HAP-1 (cell line): Measurements from ENCODE around the gene ADD3.
"Not testable (repeated sequence)": the region's sequence is repeated elsewhere in the genome, so short reads cannot be mapped to it uniquely, and the experiment has no call there.

ENCODE experiments used
- DNase-seq, 2 experiments: peaks; one replicate each; pipeline ENCODE4 v3.0.0-alpha.2; 2016 to 2020; ENCODE audit warnings: low spot score in 2 of 2
- H3K27me3 ChIP-seq: fragments of 250-450 bp; sonication (Bioruptor Pico); 2 replicates; pipeline ENCODE4 v1.5.1; 2020; ENCODE audit warnings: low read depth, mild to moderate bottlenecking, moderate library complexity
- H3K36me3 ChIP-seq: fragments of 250-450 bp; sonication (Bioruptor Pico); replicated peaks from 2 replicates; pipeline ENCODE4 v1.5.1; 2020; ENCODE audit warnings: mild to moderate bottlenecking
- H3K4me1 ChIP-seq: fragments of 250-450 bp; sonication (Bioruptor Pico); 2 replicates; pipeline ENCODE4 v1.5.1; 2020; ENCODE audit warnings: mild to moderate bottlenecking
- H3K4me3 ChIP-seq: fragments of 250-450 bp; sonication (Bioruptor Pico); 2 replicates; pipeline ENCODE4 v1.5.1; 2020; ENCODE audit warnings: mild to moderate bottlenecking, moderate library complexity
- H3K9me3 ChIP-seq: fragments of 250-450 bp; sonication (Bioruptor Pico); 2 replicates; pipeline ENCODE4 v1.5.1; 2020; ENCODE audit warnings: mild to moderate bottlenecking, moderate library complexity
- in situ Hi-C: fragments of 300-500 bp; cut with MboI; formaldehyde crosslinking; loops from 3 replicates; pipeline ENCODE4 v1.14.3; 2020; ENCODE audit warnings: low sequenced_read_pairs, inconsistent platforms, mixed read lengths

The ADD3 gene

GRCh38 chr10:110113670-110114337 lies 106.0 kb downstream of the ADD3 start:
- Histone ChIP-seq H3K9me3 (no peaks in the 10 kb centered on the region), H3K27me3 (no peaks in the 10 kb centered on the region), H3K4me3 (no peak overlapping the region), H3K36me3 (peaks cover 23% of the 10 kb centered on the region), H3K4me1 (no peaks in the 10 kb centered on the region)
- DNase-seq: no peak
- in situ Hi-C loops: no loop called here

GRCh38 chr10:110114668-110115067 lies 106.9 kb downstream of the ADD3 start:
- H3K9me3 ChIP-seq, in situ Hi-C loops, H3K27me3 ChIP-seq, DNase-seq, H3K4me3 ChIP-seq, H3K4me1 ChIP-seq: not testable (repeated sequence)
- peaks cover 32% of the 10 kb centered on the region for H3K36me3 ChIP-seq

GRCh38 chr10:110115784-110116520 lies 108.2 kb downstream of the ADD3 start:
- in situ Hi-C loops: no loop called here
- H3K27me3 ChIP-seq: no peaks in the 10 kb centered on the region
- no peak overlapping the region for H3K4me3 ChIP-seq
- peaks cover 39% of the 10 kb centered on the region for H3K36me3 ChIP-seq
- no peaks in the 10 kb centered on the region for H3K4me1 ChIP-seq
- no peaks in the 10 kb centered on the region for H3K9me3 ChIP-seq
- no peak for DNase-seq

GRCh38 chr10:110118891-110119621 lies 111.3 kb downstream of the ADD3 start:
- Histone ChIP-seq H3K27me3 (no peaks in the 10 kb centered on the region), H3K4me3 (no peak overlapping the region), H3K4me1 (no peaks in the 10 kb centered on the region), H3K36me3 (peaks cover 40% of the 10 kb centered on the region), H3K9me3 (no peaks in the 10 kb centered on the region)
- in situ Hi-C loops: no loop called here
- no peak for DNase-seq

- in situ Hi-C loops: no loop called here
- no peaks in the 10 kb centered on the region for H3K4me1 ChIP-seq
- H3K4me3 ChIP-seq: no peak overlapping the region
- DNase-seq: no peak
- H3K27me3 ChIP-seq: no peaks in the 10 kb centered on the region
- H3K9me3 ChIP-seq: no peaks in the 10 kb centered on the region
- H3K36me3 ChIP-seq: peaks cover 41% of the 10 kb centered on the region
These were observed 115.8 kb downstream of the ADD3 start for GRCh38 chr10:110123594-110123993.

- in situ Hi-C loops: loop anchor here (25.0 kb wide), 1 partner anchor 433 kb away; the partner anchor contains the start of gene SMC3
- Histone ChIP-seq H3K36me3 (peaks cover 37% of the 10 kb centered on the region), H3K9me3 (no peaks in the 10 kb centered on the region), H3K27me3 (no peaks in the 10 kb centered on the region), H3K4me3 (no peak overlapping the region), H3K4me1 (no peaks in the 10 kb centered on the region)
- DNase-seq: no peak
These were observed 121.7 kb downstream of the ADD3 start for GRCh38 chr10:110129490-110129889.

GRCh38 chr10:110134917-110135316 lies 127.1 kb downstream of the ADD3 start:
- DNase-seq: no peak
- H3K4me3 ChIP-seq: no peak overlapping the region
- no peaks in the 10 kb centered on the region for H3K4me1 ChIP-seq
- peaks cover 24% of the 10 kb centered on the region for H3K36me3 ChIP-seq
- in situ Hi-C loops: loop anchor here (5.0 to 25.0 kb wide), 2 partner anchors 147 to 427 kb away; partner anchors contain the start of gene SMC3
- H3K9me3 ChIP-seq: no peaks in the 10 kb centered on the region
- H3K27me3 ChIP-seq: no peaks in the 10 kb centered on the region

GRCh38 chr10:110135836-110136235 lies 128.1 kb downstream of the ADD3 start:
- in situ Hi-C loops: loop anchor here (5.0 to 25.0 kb wide), 2 partner anchors 146 to 426 kb away; partner anchors contain the start of gene SMC3
- not testable (repeated sequence) for H3K27me3 ChIP-seq, DNase-seq, H3K4me3 ChIP-seq, H3K4me1 ChIP-seq, H3K9me3 ChIP-seq
- peaks cover 18% of the 10 kb centered on the region for H3K36me3 ChIP-seq

- H3K9me3 ChIP-seq: no peaks in the 10 kb centered on the region
- no peaks in the 10 kb centered on the region for H3K4me1 ChIP-seq
- H3K4me3 ChIP-seq: no peak overlapping the region
- peaks cover 6% of the 10 kb centered on the region for H3K36me3 ChIP-seq
- in situ Hi-C loops: loop anchor here (5.0 to 25.0 kb wide), 2 partner anchors 145 to 425 kb away; partner anchors contain the start of gene SMC3
- H3K27me3 ChIP-seq: no peaks in the 10 kb centered on the region
- DNase-seq: peak in 1 of 2 experiments; percentile 77
These were observed 129.4 kb downstream of the ADD3 start for GRCh38 chr10:110137142-110137545.

GRCh38 chr10:110138197-110138812 lies 130.5 kb downstream of the ADD3 start:
- Histone ChIP-seq H3K4me1 (no peaks in the 10 kb centered on the region), H3K36me3 (no peaks in the 10 kb centered on the region; the same call in 1 of the 2 replicates), H3K27me3 (no peaks in the 10 kb centered on the region), H3K9me3 (no peaks in the 10 kb centered on the region), H3K4me3 (no peak overlapping the region)
- peak in 1 of 2 experiments; percentile 72 for DNase-seq
- in situ Hi-C loops: loop anchor here (5.0 to 25.0 kb wide), 2 partner anchors 144 to 424 kb away; partner anchors contain the start of gene SMC3

- Histone ChIP-seq H3K4me3 (no peak overlapping the region), H3K27me3 (no peaks in the 10 kb centered on the region; the same call in 1 of the 2 replicates), H3K9me3 (no peaks in the 10 kb centered on the region), H3K4me1 (no peaks in the 10 kb centered on the region), H3K36me3 (no peaks in the 10 kb centered on the region)
- no peak for DNase-seq
- in situ Hi-C loops: loop anchor here (25.0 kb wide), 1 partner anchor 421 kb away; the partner anchor contains the start of gene SMC3
These were observed 133.4 kb downstream of the ADD3 start for GRCh38 chr10:110141185-110141584.

GRCh38 chr10:110141871-110142635 lies 134.3 kb downstream of the ADD3 start:
- Histone ChIP-seq H3K4me3 (no peak overlapping the region), H3K36me3 (no peaks in the 10 kb centered on the region), H3K27me3 (no peaks in the 10 kb centered on the region; the same call in 1 of the 2 replicates), H3K9me3 (no peaks in the 10 kb centered on the region), H3K4me1 (no peaks in the 10 kb centered on the region)
- DNase-seq: no peak
- in situ Hi-C loops: loop anchor here (25.0 kb wide), 1 partner anchor 420 kb away; the partner anchor contains the start of gene SMC3
